GM19468 (cell line): ENCODE data around the gene GRB2.
"Not testable (repeated sequence)": the region's sequence is repeated elsewhere in the genome, so short reads cannot be mapped to it uniquely, and the experiment has no call there.

ENCODE experiments used
- ATAC-seq: cut with Tn5 transposase; IDR thresholded peaks from one replicate; pipeline ENCODE4 v1.9.1; 2021; ENCODE audit warnings: mild to moderate bottlenecking, moderate library complexity, moderate number of reproducible peaks; ENCODE audit not compliant: unreplicated experiment; ENCODE audit errors: extremely low read depth

The GRB2 gene

DNA sequence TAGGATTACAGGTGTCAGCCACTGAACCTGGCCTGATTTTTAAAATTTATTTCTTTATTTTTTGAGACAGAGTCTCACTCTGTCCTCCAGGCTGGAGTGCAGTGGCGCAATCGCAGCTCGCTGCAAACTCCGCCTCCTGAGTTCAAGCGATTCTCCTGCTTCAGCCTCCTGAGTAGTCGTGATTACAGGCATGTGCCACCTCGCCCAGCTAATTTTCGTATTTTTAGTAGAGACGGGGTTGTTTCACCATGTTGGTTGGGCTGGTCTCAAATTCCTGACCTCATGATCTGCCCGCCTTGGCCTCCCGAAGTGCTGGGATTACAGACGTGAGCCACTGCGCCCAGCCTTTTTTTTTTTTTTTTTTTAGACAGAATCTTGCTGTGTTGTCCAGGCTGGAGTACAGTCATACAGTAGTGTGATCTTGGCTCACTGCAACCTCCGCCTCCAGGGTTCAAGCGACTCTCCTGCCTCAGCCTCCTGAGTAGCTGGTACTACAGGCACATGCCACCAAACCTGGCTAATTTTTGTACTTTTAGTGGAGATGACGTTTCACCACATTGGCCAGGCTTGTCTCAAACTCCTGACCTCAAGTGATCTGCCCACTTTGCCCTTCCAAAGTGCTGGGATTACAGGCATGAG lies 112.5 kb downstream of the GRB2 start:
- ATAC-seq: not testable (repeated sequence)

DNA sequence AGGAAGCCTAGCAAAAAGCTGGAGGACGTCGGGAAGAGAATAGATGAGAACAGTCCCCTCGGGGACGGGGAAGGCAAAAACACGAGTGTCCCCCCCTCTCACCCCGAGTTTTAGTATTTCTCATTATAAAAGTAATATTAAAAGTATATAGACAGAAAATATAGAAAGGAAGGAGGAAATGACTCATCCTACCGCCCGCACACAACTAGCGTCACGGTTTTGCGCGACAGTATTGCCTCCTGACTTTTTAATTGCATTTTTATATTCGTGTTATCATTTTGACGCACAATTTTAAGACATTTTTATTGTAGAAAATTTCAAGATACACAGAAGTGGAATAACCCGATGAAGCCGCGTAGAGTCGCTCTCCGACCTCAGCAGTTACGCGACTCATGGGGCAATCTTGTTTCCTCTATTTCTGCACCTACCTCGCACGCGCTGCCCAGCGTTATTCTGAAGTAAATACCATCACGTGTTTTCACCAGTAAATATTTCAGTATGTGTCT lies 115.6 kb downstream of the GRB2 start:
- ATAC-seq: no peak

DNA sequence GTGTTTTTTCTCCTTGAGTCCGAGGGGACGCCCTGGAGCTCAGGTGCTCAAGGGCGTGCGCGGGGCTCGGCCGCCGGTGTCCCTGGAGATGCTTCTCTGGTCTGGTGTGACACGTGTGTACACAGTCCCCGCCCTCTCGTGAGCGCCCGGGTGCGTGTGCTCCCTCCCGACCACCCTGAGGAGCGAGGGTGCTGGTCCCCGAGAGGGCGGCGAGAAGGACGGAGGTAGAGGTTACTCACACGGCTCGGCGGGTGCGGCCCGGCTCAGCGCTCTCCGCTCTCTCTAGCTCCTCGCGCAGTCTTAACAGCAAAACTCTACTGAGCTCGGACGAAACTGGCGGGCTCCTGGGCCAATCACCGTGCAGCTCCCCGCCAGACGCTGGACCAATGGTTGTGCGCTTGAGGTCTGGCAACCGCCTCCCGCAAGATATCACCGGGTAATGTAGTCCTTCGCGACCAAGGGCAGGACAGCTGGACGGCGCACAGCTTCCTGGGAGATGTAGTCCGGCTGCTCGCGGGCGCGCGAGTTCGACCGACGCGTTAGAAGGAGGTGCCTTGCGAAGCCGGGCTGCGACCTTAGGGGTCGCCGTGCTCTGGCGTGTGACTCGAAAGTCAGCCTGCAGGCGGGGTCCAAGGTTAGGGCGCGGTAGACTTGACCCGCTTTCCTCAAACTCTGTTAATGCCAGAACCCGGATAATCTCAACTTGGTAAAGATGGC lies 116.2 kb downstream of the GRB2 start, which contains the start of gene SLC25A19:
SLC25A19 (minus strand) TSS at position 319 of the 717 bp plus-strand sequence. CDS start 2,669 bp downstream, outside the sequence.
- ATAC-seq: peak; percentile 86

GRCh38 chr17:75288770-75289114 lies 116.7 kb downstream of the GRB2 start:
- no peak for ATAC-seq

- ATAC-seq: no peak
These were observed 117.1 kb downstream of the GRB2 start for GRCh38 chr17:75288359-75288758.

GRCh38 chr17:75287221-75287620 lies 118.3 kb downstream of the GRB2 start:
- ATAC-seq: no peak

DNA sequence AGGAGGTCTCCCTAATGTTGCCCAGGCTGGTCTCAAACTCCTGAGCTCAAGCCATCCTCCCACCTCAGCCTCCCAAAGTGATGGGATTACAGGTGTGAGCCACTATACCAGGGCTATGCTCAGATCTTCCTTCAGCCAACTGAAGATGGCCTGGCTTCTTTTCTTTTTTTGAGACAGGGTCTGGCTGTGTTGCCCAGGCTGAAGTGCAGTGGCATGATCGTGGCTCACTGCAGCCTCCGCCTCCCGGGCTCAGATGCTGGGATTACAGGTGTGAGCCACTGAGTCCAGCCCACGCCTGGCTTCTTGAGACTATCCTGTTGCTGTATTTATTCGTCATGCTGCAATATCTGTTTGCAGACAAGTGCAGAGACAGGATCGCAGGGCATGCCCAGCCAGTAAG lies 120.4 kb downstream of the GRB2 start:
- no peak for ATAC-seq

DNA sequence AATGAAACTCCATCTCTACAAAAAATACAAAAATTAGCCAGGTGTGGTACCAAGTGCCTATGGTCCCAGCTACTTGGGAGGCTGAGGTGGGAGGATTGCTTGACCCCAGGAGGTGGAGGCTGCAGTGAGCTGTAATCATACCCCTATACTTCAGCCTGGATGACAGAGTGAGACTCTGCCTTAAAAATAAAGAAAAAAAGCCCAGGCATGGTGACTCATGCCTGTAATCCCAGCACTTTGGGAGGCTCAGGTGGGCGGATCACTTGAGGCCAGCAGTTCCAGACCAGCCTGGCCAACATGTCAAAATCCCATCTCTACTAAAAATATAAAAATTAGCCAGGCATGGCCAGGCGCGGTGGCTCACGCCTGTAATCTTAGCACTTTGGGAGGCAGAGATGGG lies 125.3 kb downstream of the GRB2 start:
- not testable (repeated sequence) for ATAC-seq

DNA sequence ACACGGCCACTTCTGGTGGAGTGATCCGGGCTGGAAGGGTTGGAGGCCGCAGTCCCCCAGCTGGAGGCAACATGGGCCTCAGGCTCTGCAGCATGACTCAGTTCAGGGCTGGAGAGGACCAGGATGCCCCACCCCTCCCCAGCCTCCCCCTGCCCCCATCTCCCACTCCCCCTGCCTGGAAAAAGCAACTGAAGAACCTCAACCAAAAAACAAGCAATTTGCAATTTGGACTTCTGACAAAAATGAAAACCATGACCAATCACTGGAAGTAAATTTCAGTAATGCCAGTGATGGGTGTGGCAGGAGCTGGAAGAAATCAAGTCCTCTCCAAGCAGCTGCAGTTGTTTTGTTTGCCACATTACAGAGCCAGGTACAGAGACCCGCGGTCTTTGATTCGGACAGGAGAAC lies 127.8 kb downstream of the GRB2 start:
- ATAC-seq: no peak

DNA sequence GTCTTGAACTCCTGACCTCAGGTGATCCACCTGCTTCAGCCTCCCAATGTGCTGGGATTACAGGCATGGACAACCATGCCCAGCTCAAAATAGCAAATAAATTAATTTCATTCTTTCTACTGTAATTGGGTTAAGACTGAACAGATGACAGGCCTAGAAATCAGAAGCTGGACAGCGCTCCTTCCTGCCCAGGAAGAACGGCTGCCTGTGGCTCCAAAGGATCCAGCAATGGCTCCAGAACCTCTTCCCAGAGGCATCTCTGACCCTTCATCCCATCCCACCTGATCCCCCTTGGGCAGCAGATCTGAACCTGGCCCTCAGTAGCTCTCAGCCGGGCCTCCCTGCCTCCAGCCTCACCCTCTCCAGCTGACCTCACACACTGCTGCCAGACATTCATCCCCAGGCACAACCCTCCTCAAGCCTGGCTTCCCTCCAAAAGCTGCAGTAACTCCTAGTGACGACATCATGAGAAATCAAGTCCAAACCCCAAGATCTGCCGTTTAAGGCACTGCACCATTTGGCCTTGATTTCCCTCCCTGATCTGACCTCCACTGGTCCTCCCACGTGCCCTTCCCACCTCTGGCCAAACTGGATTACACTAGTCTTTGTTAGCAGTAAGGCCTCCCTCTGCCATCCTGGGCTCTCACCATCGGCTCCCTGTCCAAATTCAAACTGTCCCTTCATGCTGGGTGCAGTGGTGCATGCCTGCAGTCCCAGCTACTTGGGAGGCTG lies 131.3 kb downstream of the GRB2 start:
- ATAC-seq: no peak

GRCh38 chr17:75272848-75273184 lies 132.7 kb downstream of the GRB2 start:
- ATAC-seq: no peak

- ATAC-seq: no peak
These were observed 133.3 kb downstream of the GRB2 start for GRCh38 chr17:75271955-75272847.

DNA sequence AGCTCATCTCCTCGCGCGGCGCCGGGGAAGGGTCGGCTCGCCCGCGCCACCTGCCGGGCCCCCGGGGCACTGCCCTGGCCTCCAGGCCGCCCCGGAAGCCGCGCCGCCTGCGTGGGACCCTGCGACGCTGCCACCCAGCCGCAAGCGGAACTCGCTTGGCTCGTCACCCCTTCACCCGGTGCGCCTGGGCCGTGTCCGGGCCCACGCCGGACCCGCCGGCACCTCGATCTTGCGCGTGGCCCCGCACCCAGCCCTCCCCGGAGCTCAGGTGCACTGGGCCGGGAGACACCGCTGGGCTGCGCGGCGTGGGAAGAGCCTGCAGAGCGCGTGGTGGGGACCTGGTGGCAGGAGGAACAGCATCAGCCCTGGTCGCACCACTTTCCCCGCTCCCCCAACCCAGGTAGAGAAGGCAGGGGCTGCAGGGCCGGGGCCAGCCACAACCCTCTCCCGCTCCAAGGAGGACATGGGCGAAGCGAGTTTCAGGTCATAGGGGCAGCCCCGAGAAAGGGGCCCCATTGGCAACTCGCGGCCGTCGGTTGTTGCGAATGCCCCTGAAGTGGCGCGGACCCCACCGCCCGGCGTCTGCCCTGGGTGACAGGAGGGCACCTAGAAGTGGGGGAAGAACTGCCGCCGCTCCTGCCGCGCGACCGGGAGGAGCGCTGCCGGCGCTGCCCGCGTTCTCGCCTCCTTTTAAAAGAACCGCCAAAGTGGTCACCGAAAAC lies 134.1 kb downstream of the GRB2 start:
- ATAC-seq: peak; percentile 75

DNA sequence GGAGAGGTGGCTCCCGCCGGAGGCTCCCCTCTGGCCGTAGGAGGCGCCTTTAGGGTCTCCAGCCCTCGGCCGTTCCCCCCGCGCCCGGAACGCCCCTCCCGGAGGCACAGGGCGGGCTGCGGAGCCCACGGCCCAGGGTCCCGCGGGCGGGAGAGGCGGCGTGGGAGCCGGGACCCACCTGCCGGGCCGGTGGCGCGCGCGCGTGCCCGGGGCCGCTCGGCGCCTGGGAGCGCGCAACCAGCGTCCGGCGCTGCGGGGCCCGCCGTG lies 134.6 kb downstream of the GRB2 start, which contains the start of gene MIF4GD:
MIF4GD (minus strand) TSS at position 266 of the 267 bp plus-strand sequence. CDS start 1,036 bp downstream, outside the sequence.
- ATAC-seq: no peak

DNA sequence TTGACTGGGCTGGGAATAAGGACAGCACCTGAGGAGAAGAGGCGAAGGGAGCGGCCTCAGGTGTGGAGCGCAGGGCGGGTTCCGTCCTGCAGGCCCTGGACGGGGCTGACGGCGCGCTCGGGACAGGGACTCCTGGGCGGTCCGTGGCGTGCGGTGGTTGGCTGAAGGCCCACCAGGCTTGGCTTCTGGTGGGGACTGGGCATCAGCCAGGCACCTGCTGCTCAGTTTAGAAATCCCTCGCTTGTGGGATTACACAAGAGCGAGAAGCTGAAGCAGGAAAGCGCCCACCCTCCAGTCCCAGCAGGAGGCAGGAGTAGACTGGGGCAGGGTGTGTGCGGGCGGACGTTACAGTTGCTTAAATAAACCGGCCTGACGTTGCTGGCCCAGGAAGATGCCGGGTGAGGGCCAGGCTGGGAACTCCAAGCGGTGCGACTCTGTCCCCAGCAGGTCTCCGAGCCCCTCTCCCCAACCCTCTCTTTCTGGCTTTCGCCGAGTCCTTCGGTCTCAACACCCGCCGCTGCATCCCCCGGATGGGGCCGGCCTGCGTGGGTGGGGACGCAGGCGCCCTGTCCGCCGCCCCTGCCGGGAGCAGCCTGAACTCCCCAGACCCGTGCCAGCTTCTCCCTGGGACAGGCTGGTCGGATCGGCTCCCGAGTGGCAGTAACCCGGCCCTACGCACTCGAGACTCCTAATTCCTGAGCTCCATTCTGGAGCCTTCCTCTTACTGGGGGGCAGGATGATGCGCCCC lies 135.1 kb downstream of the GRB2 start:
- ATAC-seq: no peak

- ATAC-seq: no peak
These were observed 135.6 kb downstream of the GRB2 start for GRCh38 chr17:75269844-75270217.
